HG02884 (cell line): ENCODE results near the gene RNU1-4.
A peak's percentile ranks its signal among the peaks of the same experiment; 100 is the strongest.
"Not testable (repeated sequence)": the region's sequence is repeated elsewhere in the genome, so short reads cannot be mapped to it uniquely, and the experiment has no call there.

ENCODE experiments used
- ATAC-seq: cut with Tn5 transposase; IDR thresholded peaks from one replicate; pipeline ENCODE4 v1.9.1; 2021; ENCODE audit warnings: mild to moderate bottlenecking, moderate library complexity; ENCODE audit not compliant: unreplicated experiment

The RNU1-4 gene

DNA sequence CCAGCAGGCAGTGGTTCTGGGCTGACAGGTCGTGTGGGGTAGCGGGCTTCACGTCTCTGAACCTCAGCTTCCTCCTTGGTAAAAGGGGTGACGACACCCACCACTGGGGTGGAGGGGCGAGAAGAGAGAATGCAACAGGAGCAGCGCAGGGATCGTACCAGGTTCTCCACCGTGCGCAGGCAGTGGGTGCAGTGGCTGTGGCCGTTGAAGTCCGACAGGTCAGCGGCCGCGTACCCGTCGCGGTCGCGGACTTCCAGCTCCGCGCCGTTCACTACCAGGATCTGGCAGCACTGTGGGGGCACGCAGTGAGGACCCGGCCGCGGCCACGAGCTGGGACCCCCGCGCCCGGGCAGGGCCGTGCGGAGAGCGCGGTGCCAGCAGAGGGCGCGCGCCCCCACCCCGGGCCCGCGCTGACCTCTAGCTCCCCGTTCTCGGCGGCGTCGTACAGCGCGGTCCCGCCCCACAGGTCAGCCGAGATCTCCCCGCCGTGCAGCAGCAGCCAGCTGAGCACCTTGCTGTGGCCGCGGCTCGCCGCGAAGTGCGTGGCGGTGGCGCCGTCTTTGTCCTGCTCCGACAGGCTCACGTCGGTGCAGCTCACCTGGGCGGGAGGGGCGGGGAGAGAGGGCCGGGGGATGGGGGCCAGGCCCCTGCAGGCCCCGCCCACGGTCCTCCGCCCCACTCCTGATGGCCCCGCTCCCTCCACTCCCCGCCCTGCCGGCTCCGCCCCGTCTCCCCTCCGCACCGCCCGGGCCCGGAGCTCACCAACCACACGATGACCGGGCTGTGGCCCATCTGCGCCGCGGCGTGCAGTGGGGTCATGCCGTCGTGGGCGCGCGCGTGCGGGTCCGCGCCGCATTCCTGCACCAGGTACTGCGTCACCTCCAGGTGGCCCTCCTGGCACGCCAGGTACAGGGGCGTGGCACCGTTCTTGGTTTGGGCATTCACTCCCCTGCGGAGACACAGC, 32.9 kb upstream of the RNU1-4 start:
- ATAC-seq: not testable (repeated sequence)

DNA sequence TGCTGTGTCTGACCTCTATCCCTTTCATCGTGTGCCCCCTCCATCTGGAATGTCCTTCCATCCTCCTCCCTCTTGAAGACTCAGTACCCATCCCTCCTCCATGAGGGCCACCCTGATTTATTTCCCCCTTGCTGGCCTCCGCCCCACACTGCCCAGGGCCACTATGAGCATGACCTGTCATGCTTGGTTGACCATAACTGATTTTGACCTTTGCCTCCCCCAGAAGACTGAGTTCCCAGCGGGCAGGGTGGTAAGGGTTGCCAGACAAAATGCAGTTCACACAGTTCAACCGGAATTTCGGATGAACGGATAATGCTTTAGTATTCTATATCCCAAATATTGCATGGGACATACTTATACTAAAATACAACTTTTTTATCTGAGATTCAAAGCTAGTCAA, 31.6 kb upstream of the RNU1-4 start:
- ATAC-seq: not testable (repeated sequence)

DNA sequence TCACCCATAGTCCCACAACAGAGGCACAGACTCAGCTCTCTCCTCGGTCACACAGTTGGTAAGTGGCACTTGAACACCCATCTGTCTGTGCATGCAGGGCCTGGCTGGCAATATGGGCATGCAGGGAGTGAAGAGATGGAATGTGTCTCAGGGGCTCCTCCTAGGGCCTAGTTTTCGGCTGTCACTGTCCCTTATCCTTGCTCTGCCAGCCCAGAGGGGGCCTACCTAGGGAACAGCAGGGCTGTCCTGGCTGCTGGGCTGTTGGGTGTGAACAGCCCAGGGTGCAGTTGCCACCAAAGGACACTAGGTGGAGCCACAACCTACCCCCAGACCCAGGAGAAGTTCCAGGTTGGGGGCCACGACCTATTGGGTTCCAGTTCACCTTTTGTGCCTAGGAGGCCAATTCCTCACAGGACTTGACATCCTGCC, 30.6 kb upstream of the RNU1-4 start:
- peak; percentile 50 for ATAC-seq

DNA sequence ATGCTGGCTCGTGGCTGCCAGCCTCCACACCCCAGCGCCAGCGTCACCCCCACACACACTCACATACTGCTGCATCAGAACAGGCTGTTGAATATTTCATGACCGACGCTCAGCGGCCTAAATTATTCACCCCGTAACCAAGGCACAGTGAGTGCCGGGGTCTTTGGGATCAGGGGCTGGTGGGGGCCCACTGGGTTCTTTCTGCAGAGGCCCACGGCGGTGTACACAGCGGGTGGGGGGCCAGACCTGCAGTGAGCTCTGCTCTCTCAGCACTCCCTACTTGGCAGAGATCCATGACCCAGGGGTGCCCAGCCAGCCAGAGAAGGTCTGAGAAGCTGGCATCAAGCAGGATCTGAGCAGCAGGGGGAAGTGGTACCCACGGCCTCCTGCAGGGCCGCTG, 29.7 kb upstream of the RNU1-4 start:
- ATAC-seq: not testable (repeated sequence)

DNA sequence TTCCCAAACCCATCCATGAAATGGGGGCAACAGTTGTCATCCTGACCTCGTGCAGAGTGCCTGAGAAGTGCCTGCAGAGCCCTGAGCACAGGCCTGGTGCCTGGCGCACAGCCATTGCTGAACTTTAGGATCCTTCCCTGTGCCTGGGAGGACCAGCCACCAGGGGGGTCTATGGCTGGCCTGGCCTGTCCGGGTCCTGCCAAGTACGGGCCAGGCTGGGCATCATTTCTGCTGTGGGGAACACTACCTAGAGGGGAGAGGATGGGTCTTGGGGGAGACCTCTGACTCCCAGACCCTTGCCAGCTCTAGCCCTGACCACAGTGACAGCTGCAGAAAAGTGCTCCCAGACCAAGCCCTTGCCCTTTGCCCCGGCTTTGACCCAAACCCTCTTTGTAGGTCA, 28.2 kb upstream of the RNU1-4 start:
- not testable (repeated sequence) for ATAC-seq

DNA sequence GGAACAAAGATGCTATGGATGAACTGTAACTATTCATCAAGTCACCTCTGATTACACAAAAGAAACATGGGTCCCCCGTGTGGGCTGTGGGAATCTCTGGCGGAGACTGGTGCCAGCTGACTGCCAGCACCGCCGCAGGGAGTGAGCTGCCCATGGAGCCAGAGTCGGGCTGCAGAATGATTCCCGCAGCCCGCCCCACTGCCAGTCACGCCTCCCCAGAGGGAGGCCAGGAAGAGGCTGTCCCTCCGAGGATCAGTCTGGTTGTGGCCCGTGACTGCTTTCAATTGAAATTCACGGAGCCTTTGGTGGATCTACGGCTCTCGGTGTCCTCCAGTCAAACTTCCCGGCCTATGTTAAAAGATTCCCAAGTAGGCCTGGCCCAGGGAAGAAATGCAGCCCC, 27.7 kb upstream of the RNU1-4 start:
- ATAC-seq: not testable (repeated sequence)

DNA sequence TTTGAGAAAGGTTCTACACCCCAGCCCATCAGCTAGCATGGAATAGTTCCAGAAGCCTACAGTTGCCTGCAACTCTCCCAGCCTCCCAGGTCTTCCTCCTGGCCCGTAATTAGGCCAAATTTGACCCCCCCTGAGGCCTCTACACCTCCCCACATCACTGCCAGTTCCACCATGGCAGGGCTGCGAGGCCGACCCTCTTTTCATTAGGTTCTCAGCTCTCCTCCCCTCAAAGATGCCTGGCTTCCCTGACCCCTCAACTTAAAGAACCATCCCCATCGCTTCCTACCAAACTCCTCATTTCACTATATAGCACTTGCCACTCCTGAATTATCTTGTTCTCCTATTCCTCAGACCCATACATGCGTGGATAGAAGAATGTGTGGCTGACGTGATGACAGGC, 27.3 kb upstream of the RNU1-4 start:
- ATAC-seq: not testable (repeated sequence)

DNA sequence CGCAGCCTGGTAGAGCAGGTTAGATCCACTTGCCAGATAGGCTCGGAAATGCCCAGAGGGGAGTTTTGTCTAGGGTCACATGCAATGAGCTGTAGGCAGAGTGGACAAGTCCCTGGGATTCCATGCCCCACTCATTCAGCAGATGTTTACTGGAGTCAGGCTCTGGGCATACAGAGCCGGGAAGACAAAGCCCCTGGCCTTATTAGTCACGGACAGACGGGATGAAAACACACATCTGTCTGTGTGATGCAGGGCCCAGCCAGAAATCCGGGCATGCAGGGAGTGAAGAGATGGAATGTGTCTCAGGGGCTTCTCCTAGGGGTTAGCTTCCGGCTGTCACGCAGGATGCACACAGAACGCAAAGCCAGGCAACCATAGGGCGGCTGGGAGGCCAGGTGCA, 26.8 kb upstream of the RNU1-4 start:
- ATAC-seq: not testable (repeated sequence)

DNA sequence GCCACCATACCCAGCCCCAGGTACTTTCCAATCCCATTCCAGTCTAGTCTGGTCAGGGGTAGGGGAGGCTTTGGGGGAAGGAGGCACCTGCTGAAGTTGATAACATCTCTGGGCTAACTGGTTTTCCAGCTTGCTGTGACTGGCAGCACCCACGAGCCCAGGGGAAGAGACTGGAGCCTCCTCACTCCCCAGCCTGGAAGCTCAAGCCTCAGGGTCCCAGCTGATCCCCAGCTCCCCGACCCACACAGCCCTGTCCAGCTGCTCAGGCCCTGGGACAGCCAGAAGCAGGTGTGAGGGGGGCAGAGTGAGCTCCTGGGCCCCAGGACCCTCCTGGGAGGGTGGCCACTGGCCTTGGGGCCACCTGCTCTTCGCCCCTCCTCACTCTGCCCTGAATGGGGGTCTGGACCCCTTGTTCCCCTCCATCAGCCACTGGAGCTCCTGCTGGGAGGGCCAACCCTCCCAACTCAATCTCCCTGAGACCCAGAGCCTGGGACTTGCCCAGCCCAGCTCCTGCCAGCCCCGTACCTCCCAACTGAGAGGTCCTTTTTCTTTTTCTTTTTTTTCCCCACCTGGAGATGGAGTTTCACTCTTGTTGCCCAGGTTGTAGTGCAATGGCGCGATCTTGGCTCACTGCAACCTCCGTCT, 23.5 kb upstream of the RNU1-4 start:
- ATAC-seq: no peak

DNA sequence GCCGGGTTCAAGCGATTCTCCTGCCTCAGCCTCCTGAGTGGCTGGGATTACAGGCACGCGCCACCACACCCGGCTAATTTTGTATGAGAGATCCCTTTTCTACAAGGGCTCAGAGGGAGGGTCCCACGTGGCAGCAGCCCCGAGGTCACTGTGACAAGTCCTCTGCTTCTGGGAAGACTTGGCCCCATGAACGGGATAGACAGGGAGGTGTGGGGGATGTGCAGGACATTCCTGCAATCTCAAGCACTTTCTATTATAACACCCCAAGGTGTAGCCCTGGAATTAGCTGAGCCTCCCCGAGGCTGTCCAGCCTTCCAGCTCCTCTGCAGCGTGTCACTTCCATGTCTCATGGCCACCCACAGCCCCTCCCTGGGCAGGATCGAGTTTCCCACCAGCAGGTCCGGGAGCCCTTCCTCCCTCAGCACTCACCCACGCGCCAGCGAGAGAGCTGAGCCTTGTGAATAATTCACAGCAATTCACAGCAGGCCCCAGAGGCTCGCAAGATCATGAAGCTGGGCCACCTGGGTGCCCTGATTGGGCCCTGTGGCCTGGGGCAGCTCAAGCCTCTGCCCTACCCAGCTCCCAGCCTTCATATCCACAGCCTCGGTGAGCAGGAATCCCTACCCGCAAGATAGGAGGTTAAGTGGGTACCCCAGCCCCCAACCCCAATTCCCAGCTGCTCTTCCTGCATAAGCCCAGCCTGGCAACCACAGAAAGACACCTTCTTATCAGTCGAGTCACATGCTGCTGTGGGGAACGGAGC, 22.8 kb upstream of the RNU1-4 start:
- no peak for ATAC-seq

DNA sequence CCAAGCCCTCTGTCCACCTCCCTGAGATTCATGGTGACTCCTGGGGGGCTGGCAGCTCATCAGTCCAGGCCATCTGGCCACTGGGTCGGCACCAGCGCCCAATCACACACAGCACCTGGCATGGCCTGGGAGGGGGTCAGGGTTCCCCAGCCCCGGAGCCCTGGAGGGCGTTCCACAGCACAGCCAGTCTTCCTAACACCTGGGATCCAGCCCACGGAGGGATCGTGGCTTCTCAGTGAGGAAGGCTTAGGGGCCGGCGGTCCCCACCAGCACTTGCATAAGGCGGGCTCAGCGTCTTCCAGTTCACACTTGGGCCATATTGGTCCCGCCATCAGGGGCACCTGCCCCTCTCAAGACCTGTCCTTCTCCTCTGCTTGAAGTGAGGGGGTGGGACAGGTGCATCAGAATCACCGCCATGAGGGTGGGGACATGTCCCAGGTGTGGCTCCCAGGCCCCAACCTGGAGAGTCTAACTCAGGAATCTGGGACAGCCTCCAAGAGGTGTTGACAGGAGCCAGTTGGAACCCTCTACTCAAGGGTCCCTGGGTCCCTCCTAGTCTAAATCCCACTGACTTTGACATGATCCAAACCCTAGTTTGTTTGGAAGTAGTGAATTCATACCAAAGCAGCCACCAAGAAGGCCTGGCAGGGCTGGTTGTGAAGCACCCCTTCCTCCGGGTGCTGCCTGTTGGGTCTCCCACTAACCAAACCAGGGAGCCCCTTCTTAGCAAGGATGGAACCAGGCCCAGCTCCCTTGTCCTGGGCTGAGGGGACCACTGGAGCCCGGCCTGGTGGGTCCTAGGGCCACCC, 22.0 kb upstream of the RNU1-4 start:
- ATAC-seq: not testable (repeated sequence)

DNA sequence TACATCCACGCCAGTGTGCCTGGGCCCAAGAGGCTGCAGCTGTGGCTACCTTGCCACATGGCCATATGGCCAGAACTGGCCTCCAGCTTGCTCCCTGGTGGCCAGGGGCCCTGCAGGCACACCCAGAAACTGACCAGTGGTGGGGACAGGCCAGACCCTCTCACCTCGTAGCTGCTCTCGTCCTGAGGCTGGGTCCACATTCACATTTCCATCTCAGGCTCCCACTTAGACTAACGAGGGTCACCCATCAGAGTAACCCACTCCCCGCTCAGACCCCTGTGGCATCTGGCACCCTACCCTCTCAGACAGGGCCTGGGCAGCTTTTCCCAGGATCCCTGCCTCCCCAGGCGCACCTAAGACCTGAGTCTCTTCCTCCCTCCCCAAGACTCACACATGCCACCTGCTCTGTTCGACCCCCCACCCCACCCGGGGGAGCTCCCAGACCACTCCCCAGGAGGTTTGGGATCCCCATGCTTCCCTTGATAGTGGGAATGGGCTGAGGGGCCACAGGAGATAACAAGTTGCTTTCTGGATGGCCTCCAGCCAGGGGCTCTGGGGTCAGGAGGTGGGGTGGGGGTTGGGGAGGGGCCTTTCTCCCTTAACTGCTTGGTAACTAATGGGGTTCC, 21.3 kb upstream of the RNU1-4 start:
- no peak for ATAC-seq

DNA sequence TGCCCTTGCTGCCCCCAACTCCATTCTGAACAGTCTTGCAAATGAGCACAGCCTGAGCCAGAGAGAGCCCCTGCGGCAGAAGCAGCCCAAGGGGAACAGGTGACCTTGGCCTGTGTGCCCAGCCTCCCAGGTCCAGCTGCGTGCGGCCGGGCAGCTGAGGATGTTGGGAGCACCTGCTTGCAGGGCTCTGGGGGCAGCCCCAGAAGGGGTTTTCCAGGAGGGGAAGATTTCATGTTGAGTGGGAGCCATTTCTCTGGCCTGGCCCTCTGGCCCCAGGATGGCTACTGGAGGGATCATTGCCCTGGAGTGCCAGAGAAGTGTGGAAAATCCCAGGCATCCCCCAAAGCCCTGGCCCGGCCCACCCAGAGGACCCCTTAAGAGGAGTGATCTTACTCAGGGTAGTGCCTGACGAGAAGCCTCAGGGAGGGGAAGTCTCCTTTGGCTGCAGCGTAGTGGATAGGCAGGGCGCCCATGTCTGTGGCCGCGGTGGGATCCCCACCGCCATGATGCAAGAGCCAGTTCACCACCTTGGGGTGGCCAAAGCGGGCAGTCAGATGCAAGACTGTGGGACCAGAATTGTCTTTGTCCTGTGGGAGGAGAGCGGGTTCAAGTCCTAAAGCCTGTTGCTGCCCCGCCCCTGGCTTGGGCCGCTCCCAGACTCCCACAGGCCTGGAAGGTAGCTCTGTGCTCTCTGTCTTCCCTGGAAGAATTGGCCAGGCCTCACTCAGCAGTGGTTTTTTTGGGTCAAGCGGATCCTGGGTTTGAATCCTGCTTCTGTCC, 20.6 kb upstream of the RNU1-4 start:
- ATAC-seq: no peak

DNA sequence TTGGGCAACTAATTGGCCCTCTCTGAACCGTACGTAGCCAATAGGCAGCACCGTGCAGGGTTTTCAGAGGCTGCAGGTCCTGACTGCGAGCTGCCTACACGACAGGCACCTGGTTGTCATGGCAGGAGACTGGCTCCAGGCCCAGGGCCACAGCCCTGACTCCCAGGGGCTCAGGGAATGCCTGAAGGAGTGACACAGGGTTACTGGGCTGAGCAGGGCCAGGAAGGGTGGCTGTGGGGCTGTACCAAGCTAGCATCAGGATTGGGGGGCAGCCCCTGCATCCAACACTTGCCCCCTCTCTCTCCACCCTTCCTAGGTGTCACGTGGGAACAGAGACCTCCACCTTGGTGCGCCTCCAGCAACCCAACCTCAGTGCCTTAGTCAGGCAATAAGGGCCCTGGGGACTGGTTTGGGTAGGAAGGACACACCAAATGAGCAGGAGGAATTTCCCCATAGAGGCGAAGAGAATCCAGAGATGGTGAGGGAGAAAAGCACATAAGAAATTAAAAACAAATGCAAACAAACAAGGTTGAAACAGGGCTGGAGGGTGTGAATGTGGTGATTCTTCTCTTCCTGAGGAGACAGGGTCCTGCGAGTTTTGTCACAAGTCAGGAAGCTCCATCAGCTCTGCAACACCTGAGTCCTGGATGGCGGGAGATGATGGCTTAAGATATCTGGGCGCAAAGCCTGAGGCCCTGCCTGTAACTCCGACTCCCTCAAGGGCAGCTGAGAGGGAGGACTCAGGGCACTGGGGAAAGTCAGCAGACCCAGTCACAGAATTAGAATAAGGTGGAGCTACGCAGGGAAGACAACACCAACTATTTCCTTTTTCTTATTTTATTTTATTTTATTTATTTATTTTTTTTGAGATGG, 19.7 kb upstream of the RNU1-4 start:
- ATAC-seq: no peak

DNA sequence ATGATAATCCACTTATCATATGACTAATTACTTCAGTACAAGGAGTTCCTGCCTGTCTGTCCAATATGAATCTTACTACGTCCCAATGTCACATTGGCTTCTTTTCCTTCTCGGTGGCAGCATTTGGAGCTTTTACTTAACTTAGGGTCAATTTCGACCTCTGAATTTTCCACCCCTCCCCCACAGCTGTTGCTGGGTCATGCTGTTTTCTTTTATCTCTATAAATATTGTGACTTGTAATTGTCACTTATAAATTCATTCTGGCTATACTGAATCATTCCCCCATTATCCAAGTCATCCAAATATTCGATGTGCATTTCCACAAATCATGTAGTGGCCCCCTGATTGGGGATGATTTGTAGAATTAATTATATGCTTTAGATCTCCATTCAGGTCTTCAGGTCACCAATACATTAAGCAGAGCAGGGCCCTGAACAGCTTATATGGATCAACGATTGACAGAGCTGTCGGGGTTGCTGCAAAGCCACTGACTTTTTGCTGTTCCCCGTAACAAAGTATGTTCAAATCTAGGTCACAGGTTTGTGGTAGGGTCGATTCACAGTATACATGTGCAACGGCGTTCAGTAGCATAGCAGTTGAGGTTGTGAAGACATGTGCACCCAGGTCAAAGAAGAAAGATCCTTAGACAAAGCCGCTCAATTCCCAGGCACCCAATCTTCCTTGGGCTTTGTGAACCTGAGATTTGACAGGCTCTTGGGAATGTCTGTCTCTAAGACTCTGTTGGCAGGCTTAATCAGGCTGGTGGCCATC, 18.3 kb upstream of the RNU1-4 start:
- no peak for ATAC-seq

DNA sequence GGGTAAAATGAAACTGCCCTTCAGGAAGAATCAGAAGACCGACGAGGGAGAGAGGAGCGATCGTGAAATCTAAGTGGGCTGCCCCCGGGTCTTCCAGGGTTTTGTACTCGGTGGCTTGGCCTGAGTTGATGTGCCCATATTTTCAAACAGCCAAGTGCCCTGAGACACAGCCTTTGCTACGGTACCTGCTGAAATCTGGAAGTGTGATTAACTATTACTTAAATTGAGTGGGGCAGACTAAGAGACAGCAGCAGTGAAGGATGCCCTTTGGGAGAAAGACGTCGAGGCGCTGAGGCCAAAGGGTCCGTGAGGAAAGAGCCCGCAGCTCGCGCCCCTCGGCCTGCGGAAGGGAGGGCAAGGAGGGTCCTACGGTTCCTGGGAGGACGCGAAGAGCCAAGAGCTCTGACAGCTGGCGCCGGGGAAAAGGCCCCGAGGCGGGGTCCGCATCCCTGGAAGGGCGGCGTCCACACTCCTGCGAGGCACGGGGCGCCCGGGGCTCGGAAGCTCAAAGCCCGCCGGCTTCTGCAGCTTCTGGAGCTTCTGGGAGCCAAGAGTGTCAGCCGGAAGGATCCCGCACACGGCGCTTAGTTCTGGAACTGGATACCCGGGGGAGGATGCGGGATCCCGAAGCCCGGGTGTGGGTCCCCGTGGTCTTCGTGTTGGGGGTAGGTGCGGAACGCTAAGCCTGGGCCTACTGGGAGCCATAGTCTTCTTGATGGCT, 15.4 kb upstream of the RNU1-4 start:
- ATAC-seq: no peak
